NK-92 (cell line): ENCODE results near the gene CD160.
"Not testable (repeated sequence)": the region's sequence is repeated elsewhere in the genome, so short reads cannot be mapped to it uniquely, and the experiment has no call there.

Experiments
- DNase-seq: peaks from one replicate; lab custom pipeline; 2025; ENCODE audit not compliant: unreplicated experiment; lab: John Stamatoyannopoulos, UW

CD160 gene

GRCh38 chr1:145708063-145708462 is 11.2 kb upstream of the CD160 start:
- DNase-seq, result no peak

GRCh38 chr1:145710291-145711027 is 8.8 kb upstream of the CD160 start:
- no peak for DNase-seq

GRCh38 chr1:145711213-145711651 is 8.1 kb upstream of the CD160 start:
- DNase-seq, result no peak

- no peak for DNase-seq
These were observed 4.7 kb upstream of the CD160 start for GRCh38 chr1:145714524-145715111.

GRCh38 chr1:145716641-145717345 is 2.5 kb upstream of the CD160 start:
- DNase-seq, result no peak

GRCh38 chr1:145717833-145718232 is 1.5 kb upstream of the CD160 start:
- no peak for DNase-seq

GRCh38 chr1:145718465-145718864 is 834 bp upstream of the CD160 start:
- not testable (repeated sequence) for DNase-seq

GRCh38 chr1:145720556-145720877 is 1.2 kb downstream of the CD160 start:
- DNase-seq, result no peak

GRCh38 chr1:145720878-145721671 is 1.8 kb downstream of the CD160 start:
- no peak for DNase-seq

GRCh38 chr1:145726193-145726592 is 6.9 kb downstream of the CD160 start:
- not testable (repeated sequence) for DNase-seq

GRCh38 chr1:145729196-145729595 is 9.9 kb downstream of the CD160 start:
- no peak for DNase-seq

GRCh38 chr1:145729666-145730436 is 10.6 kb downstream of the CD160 start:
- no peak for DNase-seq

GRCh38 chr1:145730467-145730866 is 11.2 kb downstream of the CD160 start:
- no peak for DNase-seq

GRCh38 chr1:145730900-145731299 is 11.6 kb downstream of the CD160 start:
- no peak for DNase-seq

GRCh38 chr1:145736191-145736590 is 16.9 kb downstream of the CD160 start:
- DNase-seq, result no peak

- DNase-seq, result no peak
These were observed 21.0 kb downstream of the CD160 start for GRCh38 chr1:145740269-145740668.

GRCh38 chr1:145747398-145748247 is 28.3 kb downstream of the CD160 start:
- no peak for DNase-seq

GRCh38 chr1:145750426-145750825 is 31.1 kb downstream of the CD160 start:
- DNase-seq, result no peak

GRCh38 chr1:145751491-145752037 is 32.3 kb downstream of the CD160 start:
- DNase-seq, result no peak
